ENCODE data around the gene CDC14B. TPM values are rescaled to one million over a fixed set of nuclear protein-coding genes. Genes with fewer than 3 reads are reported as not detected.

The CDC14B gene
- total RNA-seq, 2 donors from 2014 or later: 18.4 to 19.2 TPM

DNA sequence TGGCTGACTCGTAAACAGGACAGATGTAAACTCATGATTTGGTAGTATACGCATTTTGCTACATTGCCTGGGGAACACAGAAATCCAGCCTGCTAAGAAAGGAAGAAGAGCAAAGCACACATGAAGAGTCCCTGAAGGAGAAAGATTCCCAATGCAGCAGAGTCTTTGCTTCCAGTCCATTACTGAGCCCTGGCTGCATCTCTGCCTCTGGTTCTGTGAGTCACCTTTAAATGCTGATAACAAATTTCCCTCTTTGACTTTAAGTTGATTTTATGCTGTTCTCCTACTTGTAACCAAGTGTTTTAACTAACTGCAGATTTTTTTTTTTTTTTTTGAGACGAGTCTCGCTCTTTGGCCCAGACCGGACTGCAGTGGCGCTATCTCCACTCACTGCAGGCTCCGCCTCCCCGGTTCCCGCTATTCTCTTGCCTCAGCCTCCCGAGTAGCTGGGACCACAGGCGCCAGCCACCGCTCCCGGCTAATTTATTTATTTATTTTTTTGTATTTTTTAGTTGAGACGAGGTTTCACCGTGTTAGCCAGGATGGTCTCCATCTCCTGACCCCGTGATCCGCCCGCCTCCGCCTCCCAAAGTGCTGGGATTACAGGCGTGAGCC is 44.0 kb upstream of the CDC14B start:
- Histone ChIP-seq H3K4me1 (no peaks in the 10 kb centered on the region), H3K27ac (no peak overlapping the region), H3K4me3 (no peak overlapping the region), H3K9me3 (no peaks in the 10 kb centered on the region), H3K36me3 (no peaks in the 10 kb centered on the region), H3K27me3 (no peaks in the 10 kb centered on the region)
- TF ChIP-seq, protein P1, sequence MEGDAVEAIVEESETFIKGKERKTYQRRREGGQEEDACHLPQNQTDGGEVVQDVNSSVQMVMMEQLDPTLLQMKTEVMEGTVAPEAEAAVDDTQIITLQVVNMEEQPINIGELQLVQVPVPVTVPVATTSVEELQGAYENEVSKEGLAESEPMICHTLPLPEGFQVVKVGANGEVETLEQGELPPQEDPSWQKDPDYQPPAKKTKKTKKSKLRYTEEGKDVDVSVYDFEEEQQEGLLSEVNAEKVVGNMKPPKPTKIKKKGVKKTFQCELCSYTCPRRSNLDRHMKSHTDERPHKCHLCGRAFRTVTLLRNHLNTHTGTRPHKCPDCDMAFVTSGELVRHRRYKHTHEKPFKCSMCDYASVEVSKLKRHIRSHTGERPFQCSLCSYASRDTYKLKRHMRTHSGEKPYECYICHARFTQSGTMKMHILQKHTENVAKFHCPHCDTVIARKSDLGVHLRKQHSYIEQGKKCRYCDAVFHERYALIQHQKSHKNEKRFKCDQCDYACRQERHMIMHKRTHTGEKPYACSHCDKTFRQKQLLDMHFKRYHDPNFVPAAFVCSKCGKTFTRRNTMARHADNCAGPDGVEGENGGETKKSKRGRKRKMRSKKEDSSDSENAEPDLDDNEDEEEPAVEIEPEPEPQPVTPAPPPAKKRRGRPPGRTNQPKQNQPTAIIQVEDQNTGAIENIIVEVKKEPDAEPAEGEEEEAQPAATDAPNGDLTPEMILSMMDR (IDR thresholded peaks at IDR 0.05): no peak
- no peak for DNase-seq (ENCODE audit: low spot score)

DNA sequence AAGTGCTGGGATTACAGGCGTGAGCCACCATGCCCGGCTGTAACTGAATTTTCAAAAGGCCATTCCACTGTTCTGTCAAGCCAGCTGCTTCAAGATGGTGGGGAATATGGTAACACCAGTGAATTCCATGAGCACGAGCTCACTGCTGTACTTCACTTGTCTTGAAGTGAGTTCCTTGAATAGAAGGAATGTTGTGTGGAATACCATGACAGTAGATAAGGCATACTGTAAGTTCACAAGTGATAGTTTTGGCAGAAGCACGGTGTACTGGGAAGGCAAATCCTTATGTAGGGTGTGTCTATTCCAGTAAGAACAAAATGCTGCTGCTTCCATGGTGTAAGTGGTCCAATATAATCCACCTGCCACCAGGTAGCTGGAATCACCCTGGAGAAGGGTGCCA is 42.1 kb upstream of the CDC14B start:
- no peaks in the 10 kb centered on the region for H3K27me3 ChIP-seq
- no peaks in the 10 kb centered on the region for H3K9me3 ChIP-seq
- H3K36me3 ChIP-seq: no peaks in the 10 kb centered on the region
- H3K4me1 ChIP-seq: peaks cover 0 to 3% of the 10 kb centered on the region in 2 donors
- TF ChIP-seq, protein P1 (IDR thresholded peaks at IDR 0.05): no peak
- DNase-seq (ENCODE audit: low spot score): no peak
- no peak overlapping the region for H3K27ac ChIP-seq
- H3K4me3 ChIP-seq: no peak overlapping the region

DNA sequence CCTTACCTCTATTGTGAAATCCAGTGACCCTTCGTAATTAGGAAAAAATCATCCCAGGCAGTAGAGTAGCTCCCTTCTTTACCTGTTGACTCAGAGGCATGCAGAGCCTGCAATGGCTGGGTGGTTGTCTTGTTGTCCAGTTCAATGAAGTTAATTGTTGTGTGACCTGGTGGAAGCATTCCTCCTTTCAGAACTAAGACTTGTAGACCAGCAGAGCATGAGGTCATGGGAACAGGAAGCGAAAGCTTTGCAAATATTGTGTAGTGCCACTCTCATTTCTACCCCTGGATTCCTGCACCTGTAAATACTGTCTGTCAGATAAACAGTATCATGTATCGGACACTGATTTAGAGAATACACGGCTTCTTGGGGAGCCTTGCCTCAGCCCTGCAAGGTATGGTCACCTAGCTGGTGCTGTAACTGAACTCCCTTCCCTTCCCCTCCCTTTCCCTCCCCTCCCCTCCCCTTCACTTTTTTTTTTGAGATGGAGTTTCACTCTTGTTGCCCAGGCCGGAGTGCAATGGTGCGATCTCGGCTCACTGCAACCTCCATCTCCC is 41.1 kb upstream of the CDC14B start:
- H3K36me3 ChIP-seq: no peaks in the 10 kb centered on the region
- no peaks in the 10 kb centered on the region for H3K9me3 ChIP-seq
- no peaks in the 10 kb centered on the region for H3K27me3 ChIP-seq
- no peak for DNase-seq (ENCODE audit: low spot score)
- H3K4me1 ChIP-seq: peaks cover 0 to 12% of the 10 kb centered on the region in 2 donors
- no peak overlapping the region for H3K4me3 ChIP-seq
- no peak overlapping the region for H3K27ac ChIP-seq
- TF ChIP-seq, protein P1 (IDR thresholded peaks at IDR 0.05): no peak

DNA sequence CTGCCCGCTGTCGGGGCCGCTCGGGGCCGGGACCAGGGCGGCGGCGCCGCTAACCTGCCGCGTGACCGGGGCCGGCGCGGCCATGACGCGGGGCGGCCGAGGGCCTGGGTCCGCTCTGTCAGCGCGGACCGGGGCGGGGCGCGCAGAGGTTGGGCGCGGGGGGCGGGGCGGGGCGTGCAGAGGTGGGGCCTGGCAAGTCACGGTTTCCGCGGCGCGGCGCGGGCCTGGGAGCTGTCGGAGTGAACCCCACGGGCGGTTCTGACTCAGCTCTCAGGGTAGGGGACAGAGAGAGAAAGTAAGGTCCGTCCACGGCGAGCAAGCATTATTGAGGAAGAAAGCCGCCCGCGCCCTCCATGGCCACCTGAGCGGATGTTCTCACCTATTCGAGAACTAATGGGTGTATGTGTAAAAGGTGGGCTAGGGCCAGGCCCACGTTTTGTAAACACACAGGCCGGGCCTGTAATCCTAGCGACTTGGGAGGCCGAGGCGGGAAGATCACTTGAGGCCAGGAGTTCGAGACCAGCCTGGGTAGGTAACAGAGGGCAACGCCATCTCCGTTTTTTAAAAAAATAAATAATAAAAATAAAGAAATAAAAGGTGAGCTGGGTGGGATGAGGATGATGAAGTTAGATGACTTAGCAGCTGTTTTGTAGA is 35.7 kb upstream of the CDC14B start, which contains the start of gene PRXL2C:
Gene PRXL2C, minus strand, starts transcription at position 120 of the 654 bp plus-strand sequence. Its CDS starts 36 bp downstream, at position 84.
- H3K9me3 ChIP-seq: no peaks in the 10 kb centered on the region
- no peaks in the 10 kb centered on the region for H3K27me3 ChIP-seq
- TF ChIP-seq, protein P1 (IDR thresholded peaks at IDR 0.05): peak in 1 of 2 donors; percentile 9
- peak within 1 kb of the TSS; percentile 64 to 68 for H3K4me3 ChIP-seq
- DNase-seq (ENCODE audit: low spot score): peak; percentile 88
- H3K36me3 ChIP-seq: peaks cover 9% of the 10 kb centered on the region
- peaks cover 0 to 23% of the 10 kb centered on the region in 2 donors for H3K4me1 ChIP-seq
- H3K27ac ChIP-seq: peak within 1 kb of the TSS; percentile 95 to 96

DNA sequence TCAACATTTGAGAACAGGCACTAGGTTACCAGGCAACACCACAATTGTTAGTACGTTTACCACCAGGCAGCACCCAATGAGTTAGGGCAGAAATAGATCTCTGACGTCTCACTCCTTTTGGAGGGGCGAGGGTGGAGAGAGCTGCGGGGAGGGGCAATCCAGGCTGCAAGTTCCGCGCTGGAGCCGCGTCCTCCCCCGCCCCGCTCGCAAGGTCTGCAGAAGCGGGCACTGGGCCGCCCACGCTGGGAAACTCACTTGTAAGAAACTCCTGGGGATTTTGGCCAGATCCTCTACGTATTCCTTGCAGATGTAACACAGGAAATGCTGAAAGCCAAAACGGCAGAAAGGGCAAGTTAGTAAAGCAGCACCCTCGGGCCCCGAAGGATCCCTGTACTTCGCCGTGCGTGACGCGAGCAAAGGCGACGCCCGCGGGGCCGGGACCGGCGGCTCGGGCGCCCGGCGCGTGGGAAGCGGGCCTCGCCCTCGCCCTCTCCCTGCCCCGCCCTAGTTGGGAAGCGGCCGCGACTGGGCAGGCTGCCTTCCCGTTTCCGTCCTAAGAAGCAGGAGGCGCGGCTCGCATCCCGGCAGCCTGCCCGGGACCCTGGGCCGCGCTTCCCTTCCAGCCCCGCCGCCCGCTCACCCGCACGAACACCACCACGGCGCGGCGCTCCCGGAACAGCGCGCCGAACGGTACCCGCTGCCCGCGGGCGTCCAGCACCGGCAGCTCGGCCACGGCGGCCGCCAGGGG is 35.0 kb upstream of the CDC14B start:
- peak overlapping the region; percentile 95 to 96 for H3K27ac ChIP-seq
- peak; percentile 90 for DNase-seq (ENCODE audit: low spot score)
- peak overlapping the region; percentile 64 to 68 for H3K4me3 ChIP-seq
- H3K9me3 ChIP-seq: no peaks in the 10 kb centered on the region
- H3K36me3 ChIP-seq: peaks cover 12% of the 10 kb centered on the region
- H3K4me1 ChIP-seq: peaks cover 0 to 23% of the 10 kb centered on the region in 2 donors
- TF ChIP-seq, protein P1 (IDR thresholded peaks at IDR 0.05): peak in 1 of 2 donors; percentile 14
- H3K27me3 ChIP-seq: no peaks in the 10 kb centered on the region

Data from right atrium auricular region (tissue), 2 donors.